Ramos (cell line): ENCODE measurements around the gene SDK1.
"Not testable (repeated sequence)": the region's sequence is repeated elsewhere in the genome, so short reads cannot be mapped to it uniquely, and the experiment has no call there.

Experiments
- in situ Hi-C: fragments of 300-500 bp; cut with MboI; formaldehyde crosslinking; loops from one replicate; pipeline ENCODE4 v1.14.3; 2022; ENCODE audit warnings: low sequenced_read_pairs; ENCODE audit not compliant: unreplicated experiment

The SDK1 gene

GRCh38 chr7:3959364-3959763 is 658.3 kb downstream of the SDK1 start:
- in situ Hi-C loops = no loop called here

DNA sequence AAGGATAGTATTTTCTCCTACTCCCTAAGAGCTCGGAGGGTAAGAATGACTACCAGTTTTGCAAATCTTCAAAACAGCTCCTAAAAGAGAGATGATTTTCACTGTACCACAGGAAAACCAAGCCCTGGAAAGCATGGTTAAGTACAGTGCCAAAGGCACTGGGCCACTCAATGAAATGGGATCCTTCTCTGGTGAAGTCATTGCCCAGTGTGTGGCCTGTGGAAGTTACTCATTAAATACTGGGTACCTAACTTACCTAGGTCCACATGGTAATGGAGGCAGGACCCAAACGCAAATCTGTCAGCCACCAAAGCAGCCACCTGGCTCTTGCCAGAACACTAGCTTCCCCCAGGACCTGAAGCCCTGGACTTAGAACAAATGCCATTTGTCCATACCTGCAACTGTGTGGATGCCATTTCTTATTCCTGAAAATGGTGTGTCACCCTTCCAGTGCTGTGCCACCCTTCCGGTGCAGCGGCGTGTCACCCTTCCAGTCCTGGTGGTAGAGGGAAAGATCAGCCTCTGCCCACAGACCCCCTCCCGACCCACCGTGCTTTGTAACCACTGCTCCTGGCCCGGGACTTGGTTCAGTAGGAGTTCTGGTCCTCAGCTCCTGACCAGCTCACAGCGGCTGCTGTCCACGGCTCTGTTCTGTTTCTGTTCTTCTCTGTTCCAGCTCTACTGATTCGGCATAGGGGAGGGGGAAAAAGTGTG is 659.2 kb downstream of the SDK1 start:
- in situ Hi-C loops = no loop called here

DNA sequence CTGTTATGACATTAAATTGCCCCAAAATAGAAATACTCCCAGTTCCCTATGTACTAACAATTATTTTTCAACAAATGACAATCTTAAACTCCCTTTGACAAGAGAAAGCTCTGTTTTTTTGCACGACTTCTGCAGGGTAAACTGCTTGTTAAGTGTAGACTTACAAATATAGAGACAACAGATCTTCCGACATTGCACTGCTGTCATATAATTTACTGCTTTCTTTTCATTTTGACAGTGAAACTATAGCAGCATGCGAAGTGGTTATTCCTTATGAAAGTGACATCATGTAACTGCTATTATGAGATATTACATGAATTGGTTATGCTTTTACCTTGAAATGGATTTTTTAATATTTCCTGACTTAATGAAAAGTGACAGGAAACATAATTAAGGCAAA is 659.9 kb downstream of the SDK1 start:
- in situ Hi-C loops = no loop called here

GRCh38 chr7:3961857-3962503 is 660.9 kb downstream of the SDK1 start:
- in situ Hi-C loops = no loop called here

DNA sequence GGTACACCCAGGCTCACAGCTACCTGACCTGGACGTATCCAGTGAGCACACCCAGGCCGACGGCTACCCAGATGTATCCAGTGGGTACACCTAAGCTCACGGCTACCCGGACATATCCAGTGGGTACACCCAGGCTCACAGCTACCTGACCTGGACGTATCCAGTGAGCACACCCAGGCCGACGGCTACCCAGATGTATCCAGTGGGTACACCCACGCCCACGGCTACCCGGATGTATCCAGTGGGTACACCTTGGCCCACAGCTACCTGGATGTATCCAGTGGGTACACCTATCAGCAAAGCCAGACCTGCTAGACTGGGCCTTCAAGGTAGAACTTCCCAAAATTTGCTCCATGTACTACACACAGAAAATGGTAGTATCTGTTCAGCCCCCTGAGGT is 662.7 kb downstream of the SDK1 start:
- in situ Hi-C loops = not testable (repeated sequence)

GRCh38 chr7:3964980-3965606 is 664.0 kb downstream of the SDK1 start:
- in situ Hi-C loops = no loop called here

GRCh38 chr7:3965794-3966395 is 664.8 kb downstream of the SDK1 start:
- in situ Hi-C loops = no loop called here

GRCh38 chr7:3968234-3968633 is 667.2 kb downstream of the SDK1 start:
- in situ Hi-C loops = no loop called here

- in situ Hi-C loops = no loop called here
These were observed 668.2 kb downstream of the SDK1 start for GRCh38 chr7:3969286-3969685.

GRCh38 chr7:3971323-3971722 is 670.3 kb downstream of the SDK1 start:
- in situ Hi-C loops = no loop called here

- in situ Hi-C loops = no loop called here
These were observed 672.2 kb downstream of the SDK1 start for GRCh38 chr7:3973264-3973663.

DNA sequence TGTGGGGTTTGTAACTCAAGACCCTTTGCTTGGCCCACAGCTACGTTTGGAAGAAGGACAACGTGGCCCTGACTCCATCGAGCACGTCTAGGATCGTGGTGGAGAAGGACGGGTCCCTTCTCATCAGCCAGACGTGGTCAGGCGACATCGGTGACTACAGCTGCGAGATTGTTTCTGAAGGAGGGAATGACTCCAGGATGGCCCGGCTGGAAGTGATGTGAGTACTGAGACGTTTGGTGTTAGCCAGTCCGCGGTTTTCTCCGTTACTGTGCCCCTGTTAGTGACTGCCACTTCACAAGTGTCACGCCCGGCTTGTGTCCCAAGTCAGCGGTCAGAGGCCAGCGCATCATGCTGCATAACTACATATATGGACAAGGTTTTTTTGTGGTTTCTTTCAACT is 673.3 kb downstream of the SDK1 start:
- in situ Hi-C loops = no loop called here

GRCh38 chr7:3975371-3975770 is 674.3 kb downstream of the SDK1 start:
- in situ Hi-C loops = no loop called here

GRCh38 chr7:3977391-3977790 is 676.3 kb downstream of the SDK1 start:
- in situ Hi-C loops = no loop called here

DNA sequence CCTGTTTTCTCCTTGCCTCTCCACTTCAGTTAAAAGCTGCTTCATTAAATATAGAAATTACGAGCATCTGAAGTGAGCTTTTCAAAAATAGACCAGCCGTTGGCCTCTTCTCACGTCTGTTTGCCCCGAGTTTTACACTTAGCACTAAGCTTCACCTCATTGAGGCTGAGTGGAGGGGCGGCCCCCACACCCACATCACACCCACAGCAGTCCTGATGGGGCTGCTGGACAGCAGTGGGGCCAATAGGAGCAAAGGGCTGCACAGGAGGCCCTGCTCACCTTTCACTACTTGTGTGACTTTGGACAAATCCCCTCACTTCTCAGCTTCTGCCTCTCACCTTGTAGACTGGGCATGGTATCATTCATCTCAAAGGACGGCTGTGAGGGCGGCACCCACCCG is 677.8 kb downstream of the SDK1 start:
- in situ Hi-C loops = no loop called here

DNA sequence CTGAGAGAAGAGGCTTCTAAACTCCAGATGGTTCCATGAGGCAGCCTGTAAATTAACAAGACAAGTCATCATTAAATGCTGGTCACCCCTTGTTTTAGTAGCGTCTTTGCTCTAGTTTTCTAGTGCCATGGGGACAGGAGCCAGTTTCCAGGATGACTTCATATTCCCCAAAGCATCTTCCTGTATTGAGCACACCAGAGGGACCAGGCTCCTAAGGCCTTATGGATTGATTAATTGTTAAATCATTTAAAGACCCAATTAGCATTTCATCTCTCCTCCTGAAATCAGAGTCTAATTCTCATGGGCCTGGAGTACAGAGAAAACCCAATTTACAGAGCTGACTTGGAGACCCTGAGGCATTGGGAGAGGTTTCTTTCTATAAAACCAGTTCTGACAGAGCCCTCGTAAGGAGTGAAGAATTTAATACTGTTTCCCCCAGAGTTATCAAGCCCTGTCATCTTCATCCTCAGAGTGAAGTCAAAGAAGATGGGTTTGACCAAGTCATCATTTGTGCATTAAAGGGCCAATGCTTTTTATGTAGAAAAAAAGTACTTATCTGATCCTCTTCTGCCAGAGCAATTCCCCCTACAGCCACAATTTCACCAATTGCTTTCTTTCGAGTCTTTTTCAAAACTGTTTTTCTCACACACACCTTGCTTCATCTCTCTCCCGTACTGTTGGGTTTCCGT is 678.7 kb downstream of the SDK1 start:
- in situ Hi-C loops = no loop called here

- in situ Hi-C loops = no loop called here
These were observed 679.2 kb downstream of the SDK1 start for GRCh38 chr7:3980300-3980643.

GRCh38 chr7:3981281-3981680 is 680.2 kb downstream of the SDK1 start:
- in situ Hi-C loops = no loop called here

GRCh38 chr7:3984456-3984855 is 683.4 kb downstream of the SDK1 start:
- in situ Hi-C loops = no loop called here

DNA sequence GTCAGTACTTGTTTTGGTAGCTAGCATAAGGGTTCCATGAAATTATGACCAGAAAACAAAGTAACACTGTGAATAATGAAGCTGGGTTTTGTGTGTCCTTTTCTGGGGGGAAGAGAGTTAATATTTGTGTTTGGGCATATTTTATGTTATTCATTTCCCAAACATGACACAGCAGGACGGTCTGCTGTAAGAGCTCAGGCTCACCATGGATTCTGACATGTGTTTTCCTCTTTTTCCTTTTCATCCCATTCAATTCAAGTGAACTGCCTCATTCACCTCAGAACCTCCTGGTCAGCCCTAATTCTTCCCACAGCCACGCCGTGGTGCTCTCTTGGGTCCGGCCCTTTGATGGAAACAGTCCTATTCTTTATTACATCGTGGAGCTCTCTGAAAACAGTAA is 685.9 kb downstream of the SDK1 start:
- in situ Hi-C loops = no loop called here

- in situ Hi-C loops = no loop called here
These were observed 686.4 kb downstream of the SDK1 start for GRCh38 chr7:3987426-3987927.
